Hematopoietic multipotent progenitor cell treated with erythropoietin and hydrocortisone succinate and interleukin-3 and kit ligand, for 17 days (in vitro differentiated cells): ENCODE results near the gene RND3.

Source experiments
- DNase-seq: peaks from one replicate; pipeline ENCODE4 v3.0.0-alpha.2; 2015; ENCODE audit warnings: low spot score

Gene RND3

DNA sequence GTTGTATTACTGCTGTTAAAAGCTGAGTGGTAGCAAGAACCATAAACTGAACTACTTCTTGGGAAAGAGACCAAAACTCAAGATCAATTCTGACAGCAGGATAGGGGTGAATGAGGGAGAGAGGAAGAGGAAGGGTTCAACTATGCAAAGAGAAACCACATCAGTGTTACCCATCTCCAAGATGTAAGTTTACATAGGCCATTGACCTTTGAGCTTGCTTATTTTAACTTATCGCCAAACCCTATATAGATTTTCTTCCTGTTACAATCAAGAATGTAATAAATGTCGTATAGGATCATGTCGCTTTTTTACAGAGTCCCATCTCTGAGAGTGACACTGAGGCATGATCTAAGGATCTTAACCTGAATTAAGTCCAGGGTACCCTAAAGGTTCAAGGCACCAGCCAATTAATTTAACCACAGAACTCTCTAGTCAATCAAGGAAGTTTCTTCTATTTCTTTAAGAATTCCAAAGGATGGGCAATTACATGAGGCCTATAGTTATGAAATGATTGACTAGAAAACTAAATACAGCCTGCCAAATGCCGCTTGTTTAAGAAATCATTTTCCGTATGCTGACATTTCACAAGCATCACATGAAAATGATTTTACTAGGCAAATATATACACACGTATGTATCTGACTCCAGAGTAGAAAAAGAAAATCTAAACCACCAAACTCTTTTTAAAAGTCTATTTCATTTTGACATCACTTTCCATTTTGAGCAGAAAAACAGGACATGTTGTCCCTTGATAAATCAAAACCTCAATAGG lies 11.8 kb downstream of the RND3 start:
- DNase-seq: no peak

DNA sequence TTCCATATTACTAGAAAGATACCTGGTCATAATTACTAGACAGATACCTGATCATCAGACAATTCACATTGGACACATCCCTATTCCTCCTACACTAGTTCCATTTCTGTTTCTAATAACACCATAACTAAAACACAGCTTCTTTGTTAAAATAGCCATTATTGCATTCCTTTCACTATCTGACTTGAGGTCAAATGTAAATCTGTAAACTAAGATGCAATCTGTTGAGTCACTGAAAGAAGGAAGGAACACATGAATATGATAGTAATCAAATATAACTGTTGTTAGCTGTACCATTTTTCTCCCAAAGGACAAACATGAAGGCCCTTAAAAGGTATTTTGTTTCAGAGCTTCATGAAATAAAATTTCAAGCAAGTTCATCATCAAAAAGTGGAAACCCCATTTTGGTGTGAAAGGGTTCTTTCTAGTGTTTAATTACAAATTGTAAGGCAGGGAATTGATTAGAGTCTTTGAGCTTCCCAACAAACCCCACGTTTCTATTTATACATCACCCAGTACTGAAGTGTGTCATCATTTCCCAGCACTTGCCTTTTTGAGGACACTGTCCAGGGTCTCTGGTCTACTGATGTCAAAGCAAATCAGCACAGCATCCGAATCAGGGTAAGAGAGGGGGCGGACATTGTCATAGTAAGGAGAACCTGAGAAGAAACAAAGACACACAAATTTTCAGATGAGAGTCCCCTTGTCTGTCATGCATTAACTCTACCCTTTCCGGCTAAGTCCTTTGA lies 13.0 kb downstream of the RND3 start:
- no peak for DNase-seq

- DNase-seq: no peak
These were observed 13.7 kb downstream of the RND3 start for GRCh38 chr2:150473767-150474166.

DNA sequence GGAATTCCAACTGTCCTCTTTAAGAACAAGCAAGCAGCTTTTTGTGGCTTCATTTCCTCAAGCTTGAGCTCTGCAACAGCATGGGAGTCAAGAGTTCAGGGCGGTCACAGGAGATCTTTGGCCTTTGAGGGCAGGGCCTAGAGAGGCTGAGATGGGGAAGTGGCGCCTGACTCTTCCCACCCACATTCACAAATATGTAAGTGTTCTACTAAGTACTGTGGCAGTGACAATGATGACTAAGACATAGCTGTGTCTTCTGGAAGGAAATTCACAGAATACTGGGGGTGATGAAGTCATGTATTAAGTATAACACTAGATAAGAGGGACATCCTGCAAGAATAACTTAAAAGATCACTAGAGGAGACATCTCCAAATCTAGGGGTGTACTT lies 15.0 kb downstream of the RND3 start:
- DNase-seq: no peak

- DNase-seq: no peak
These were observed 15.5 kb downstream of the RND3 start for GRCh38 chr2:150471813-150472510.

DNA sequence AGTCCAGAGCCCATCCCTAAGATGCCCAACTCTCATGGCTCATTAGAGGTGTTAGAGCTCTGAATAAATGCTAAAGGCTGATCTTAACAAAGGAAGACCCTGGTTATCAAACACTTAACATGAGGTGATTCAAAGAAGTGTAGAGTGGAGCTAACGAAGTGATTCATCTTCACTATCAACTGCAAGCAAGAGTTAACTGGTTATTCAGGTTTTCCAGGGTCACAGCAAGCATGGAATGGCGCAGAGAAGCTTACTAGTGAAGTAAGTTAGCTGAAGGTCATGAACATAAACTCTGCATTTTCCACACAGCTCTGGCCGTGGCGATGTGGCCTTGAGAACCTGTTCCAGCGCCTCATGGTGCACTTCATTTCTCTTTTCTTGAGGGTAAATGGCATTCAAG lies 17.0 kb downstream of the RND3 start:
- DNase-seq: no peak

GRCh38 chr2:150469706-150470274 lies 17.7 kb downstream of the RND3 start:
- DNase-seq: no peak

- no peak for DNase-seq
These were observed 19.0 kb downstream of the RND3 start for GRCh38 chr2:150468350-150468960.

DNA sequence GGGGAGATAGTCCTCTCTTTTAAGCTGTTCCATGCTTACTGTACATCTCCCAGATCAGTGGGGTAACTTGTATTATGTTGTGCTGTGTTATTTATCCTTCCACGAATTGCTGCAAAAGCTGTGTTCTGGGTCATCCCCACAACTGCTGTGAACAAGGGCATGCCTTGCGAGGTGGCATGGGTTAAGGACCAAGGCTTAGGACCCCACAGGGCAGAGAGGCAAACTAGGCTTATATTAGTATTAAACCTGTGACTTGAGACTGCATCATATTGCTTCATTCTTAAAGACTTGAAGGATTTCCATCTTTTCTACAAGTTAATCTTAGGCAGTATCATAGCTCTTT lies 19.9 kb downstream of the RND3 start:
- DNase-seq: no peak

DNA sequence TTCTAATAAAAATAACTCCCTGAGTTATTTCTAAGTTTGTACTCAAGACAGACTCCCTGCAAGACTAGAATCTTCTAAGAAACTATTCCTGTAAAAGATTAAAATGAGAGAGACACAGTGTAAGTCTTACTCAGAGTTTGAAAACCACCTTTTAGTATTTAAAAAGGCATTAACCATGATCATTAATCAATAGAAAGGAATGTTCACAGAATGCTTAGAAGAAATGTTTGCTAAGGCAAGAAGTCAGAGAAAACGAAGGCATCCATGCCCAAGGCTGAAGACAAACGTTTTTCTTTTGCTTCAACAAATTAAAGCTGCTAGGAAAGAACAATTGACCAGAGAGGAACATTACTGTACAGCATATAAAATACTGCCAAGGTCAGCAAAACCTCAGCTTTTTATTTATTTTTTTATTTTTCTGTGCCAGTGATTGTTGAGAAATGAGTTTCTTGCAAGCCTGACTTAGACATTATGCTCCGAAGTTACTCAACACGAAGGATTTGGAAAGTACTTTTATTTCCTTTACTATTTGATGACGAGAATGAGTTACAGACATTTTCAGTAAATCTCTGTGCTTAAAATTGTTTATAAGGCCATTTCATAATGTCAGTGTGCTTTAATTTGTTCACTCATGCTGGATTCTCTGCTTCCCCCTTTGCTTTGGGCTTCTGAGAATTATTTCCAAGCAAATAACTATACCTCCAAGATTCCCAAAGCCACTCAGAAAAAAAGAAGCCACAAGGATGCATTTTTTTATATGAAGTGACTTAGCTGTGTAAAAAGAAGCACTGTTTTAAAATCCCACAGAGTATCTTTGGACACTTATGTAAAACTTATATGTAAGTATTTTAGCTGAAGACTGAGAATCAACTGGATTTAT lies 20.5 kb downstream of the RND3 start:
- no peak for DNase-seq

- no peak for DNase-seq
These were observed 21.5 kb downstream of the RND3 start for GRCh38 chr2:150465703-150466569.

- no peak for DNase-seq
These were observed 22.5 kb downstream of the RND3 start for GRCh38 chr2:150464986-150465385.

- no peak for DNase-seq
These were observed 23.2 kb downstream of the RND3 start for GRCh38 chr2:150464270-150464669.

DNA sequence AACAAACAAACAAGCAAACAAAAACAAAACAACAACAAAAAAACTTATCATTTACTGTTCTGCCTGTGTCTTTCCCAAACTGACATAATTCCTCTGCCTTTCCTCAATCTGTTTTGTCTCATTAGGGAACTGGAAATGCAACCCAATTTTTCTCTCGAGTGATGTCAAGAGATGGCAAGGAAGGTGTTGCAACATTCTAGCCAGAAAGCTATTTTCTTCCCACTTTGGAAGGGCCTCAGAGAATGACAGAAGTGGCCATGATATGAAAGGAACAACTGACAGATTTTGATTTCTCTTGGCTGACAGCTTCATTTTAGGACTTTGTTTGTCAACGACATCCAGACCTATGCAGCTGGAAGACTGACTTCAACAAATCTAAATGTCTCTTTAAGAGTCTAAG lies 24.7 kb downstream of the RND3 start:
- no peak for DNase-seq

- DNase-seq: no peak
These were observed 28.2 kb downstream of the RND3 start for GRCh38 chr2:150459281-150459680.

DNA sequence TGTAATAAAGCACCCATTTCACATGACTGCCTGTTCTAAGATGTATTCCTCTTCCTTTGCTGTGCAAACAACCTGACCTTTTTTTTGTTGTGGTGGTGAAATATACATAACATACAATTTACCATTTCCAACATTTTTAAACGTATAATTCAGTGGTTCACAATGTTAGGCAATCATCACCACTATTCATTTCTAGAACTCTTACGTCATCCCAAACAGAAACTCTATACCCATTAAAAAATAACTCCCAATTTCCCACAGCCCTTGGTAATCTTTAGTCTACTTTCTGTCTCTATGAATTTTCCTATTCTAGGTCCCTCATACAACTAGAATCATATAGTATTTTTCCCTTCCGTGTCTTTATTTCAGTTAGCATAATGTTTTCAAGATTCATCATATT lies 36.7 kb downstream of the RND3 start:
- no peak for DNase-seq

- no peak for DNase-seq
These were observed 37.6 kb downstream of the RND3 start for GRCh38 chr2:150449856-150450255.

DNA sequence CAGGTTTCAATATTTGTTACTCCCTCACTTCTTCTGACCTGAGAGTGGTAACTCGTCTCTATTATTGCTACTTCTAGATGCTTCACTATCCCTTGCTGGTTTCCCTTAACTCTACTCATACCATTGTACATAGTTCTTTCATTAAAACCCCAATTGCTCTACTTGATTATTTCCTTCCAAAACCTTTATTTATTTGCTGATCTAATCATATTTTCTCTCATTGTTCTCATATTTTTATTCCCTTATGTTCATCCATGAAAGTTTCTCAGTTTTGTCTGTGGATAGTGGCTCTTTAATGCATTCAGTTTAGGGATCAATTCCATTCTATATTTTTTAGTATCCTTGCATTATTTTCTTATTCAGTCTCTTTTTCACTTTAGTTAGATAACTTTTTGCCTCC lies 42.1 kb downstream of the RND3 start:
- no peak for DNase-seq

DNA sequence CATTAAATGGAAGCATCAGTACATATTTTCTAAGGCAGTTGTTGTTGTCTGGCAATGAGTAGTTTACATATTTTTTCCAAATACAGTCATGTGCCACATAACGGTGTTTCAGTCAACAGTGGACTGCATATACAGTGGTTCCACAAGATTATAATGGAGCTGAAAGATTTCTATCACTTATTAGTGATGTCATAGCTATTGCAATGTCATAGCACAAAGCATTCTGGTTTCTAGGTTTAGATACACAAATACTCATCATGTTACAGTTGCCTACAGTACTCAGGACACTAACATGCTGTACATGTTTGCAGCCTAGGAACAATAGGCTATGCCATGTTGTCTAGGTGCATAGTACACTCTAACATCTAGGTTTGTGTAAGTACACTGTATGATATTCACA lies 45.0 kb downstream of the RND3 start:
- no peak for DNase-seq

GRCh38 chr2:150441784-150442183 lies 45.7 kb downstream of the RND3 start:
- no peak for DNase-seq
